Duodenal mucosa (tissue), 2 donors: ENCODE measurements around the gene PLCG2.

Experiments used
- H3K27ac ChIP-seq: one replicate; pipeline ENCODE4 v1.7.0; 2013; ENCODE audit warnings: low read depth, low read length
- H3K27me3 ChIP-seq, 2 donors: one replicate each; pipeline ENCODE4 v1.7.0; 2013; ENCODE audit warnings: low read length in 2 of 2, control low read depth in 1 of 2; ENCODE audit not compliant: insufficient read depth in 2 of 2, control insufficient read depth in 1 of 2
- H3K36me3 ChIP-seq, 2 donors: one replicate each; pipeline ENCODE4 v1.7.0; 2013; ENCODE audit warnings: low read length in 2 of 2, control low read depth in 1 of 2; ENCODE audit not compliant: insufficient read depth in 2 of 2, control insufficient read depth in 1 of 2
- H3K4me1 ChIP-seq, 2 donors: one replicate each; pipeline ENCODE4 v1.7.0; 2013; ENCODE audit warnings: low read length in 2 of 2, control low read depth in 1 of 2; ENCODE audit not compliant: insufficient read depth in 2 of 2, control insufficient read depth in 1 of 2
- H3K4me3 ChIP-seq, 2 donors: one replicate each; pipeline ENCODE4 v1.7.0; 2013; ENCODE audit warnings: low read length in 2 of 2, low read depth in 1 of 2
- H3K9ac ChIP-seq, 2 donors: one replicate each; pipeline ENCODE4 v1.7.0; 2013; ENCODE audit warnings: low read length in 2 of 2, low read depth in 1 of 2
- H3K9me3 ChIP-seq, 2 donors: one replicate each; pipeline ENCODE4 v1.7.0; 2013; ENCODE audit warnings: low read length in 2 of 2, control low read depth in 1 of 2; ENCODE audit not compliant: control insufficient read depth in 1 of 2

PLCG2 gene

GRCh38 chr16:81904320-81904719 is 125.2 kb downstream of the PLCG2 start:
- Histone ChIP-seq H3K27me3 (no peaks in the 10 kb centered on the region), H3K4me3 (no peak overlapping the region), H3K27ac (no peak overlapping the region), H3K9ac (no peak overlapping the region), H3K4me1 (no peaks in the 10 kb centered on the region), H3K9me3 (no peaks in the 10 kb centered on the region), H3K36me3 (peaks cover 27 to 66% of the 10 kb centered on the region in 2 donors)

DNA sequence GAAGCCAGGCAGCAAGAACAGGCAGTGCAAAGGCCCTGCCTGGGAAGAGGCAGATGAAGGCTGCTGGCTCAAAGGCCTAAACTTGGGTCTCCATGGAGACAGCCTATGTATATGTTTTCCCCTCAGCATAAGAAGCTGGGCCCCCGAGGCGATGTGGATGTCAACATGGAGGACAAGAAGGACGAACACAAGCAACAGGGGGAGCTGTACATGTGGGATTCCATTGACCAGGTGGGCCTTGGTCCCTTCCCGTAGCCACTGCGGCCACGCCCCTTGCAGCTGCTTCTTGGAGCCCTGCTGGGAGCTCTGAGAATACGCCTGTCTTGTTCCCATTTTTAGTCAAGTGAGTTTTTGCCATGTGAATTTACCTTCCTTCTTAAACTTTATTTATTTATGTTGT is 126.2 kb downstream of the PLCG2 start:
- H3K4me1 ChIP-seq = no peaks in the 10 kb centered on the region
- H3K9ac ChIP-seq = no peak overlapping the region
- H3K27me3 ChIP-seq = no peaks in the 10 kb centered on the region
- no peaks in the 10 kb centered on the region for H3K9me3 ChIP-seq
- no peak overlapping the region for H3K27ac ChIP-seq
- peaks cover 25 to 63% of the 10 kb centered on the region in 2 donors for H3K36me3 ChIP-seq
- no peak overlapping the region for H3K4me3 ChIP-seq

GRCh38 chr16:81907681-81908080 is 128.6 kb downstream of the PLCG2 start:
- Histone ChIP-seq H3K9ac (no peak overlapping the region), H3K36me3 (peaks cover 17 to 55% of the 10 kb centered on the region in 2 donors), H3K4me3 (no peak overlapping the region), H3K4me1 (no peaks in the 10 kb centered on the region), H3K9me3 (no peaks in the 10 kb centered on the region), H3K27ac (no peak overlapping the region), H3K27me3 (no peaks in the 10 kb centered on the region)

- Histone ChIP-seq H3K9ac (no peak overlapping the region), H3K27ac (no peak overlapping the region), H3K9me3 (no peaks in the 10 kb centered on the region), H3K4me3 (no peak overlapping the region), H3K27me3 (no peaks in the 10 kb centered on the region), H3K36me3 (peaks cover 14 to 55% of the 10 kb centered on the region in 2 donors), H3K4me1 (no peaks in the 10 kb centered on the region)
These were observed 129.6 kb downstream of the PLCG2 start for GRCh38 chr16:81908466-81909262.

DNA sequence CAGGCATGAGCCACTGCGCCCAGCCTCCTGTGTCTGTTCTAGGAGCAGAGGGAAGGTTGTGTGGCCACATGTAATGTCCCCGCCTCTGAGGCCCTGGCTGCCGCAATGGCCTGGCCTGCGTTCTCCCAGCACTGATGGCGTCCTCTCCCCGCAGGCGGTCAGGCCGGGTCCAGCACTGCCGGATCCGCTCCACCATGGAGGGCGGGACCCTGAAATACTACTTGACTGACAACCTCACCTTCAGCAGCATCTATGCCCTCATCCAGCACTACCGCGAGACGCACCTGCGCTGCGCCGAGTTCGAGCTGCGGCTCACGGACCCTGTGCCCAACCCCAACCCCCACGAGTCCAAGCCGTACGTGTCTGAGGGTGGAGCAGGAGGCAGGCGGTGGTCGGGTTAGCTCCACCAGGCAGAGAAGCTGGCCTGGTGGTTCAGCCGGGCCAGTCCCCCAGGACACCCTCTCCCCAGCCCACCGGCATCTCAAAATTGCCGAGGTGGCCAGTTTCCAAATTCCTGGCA is 131.3 kb downstream of the PLCG2 start:
- H3K27ac ChIP-seq = no peak overlapping the region
- H3K9ac ChIP-seq = no peak overlapping the region
- no peaks in the 10 kb centered on the region for H3K9me3 ChIP-seq
- H3K27me3 ChIP-seq = no peaks in the 10 kb centered on the region
- H3K36me3 ChIP-seq = peaks cover 25 to 56% of the 10 kb centered on the region in 2 donors
- H3K4me3 ChIP-seq = no peak overlapping the region
- no peaks in the 10 kb centered on the region for H3K4me1 ChIP-seq

GRCh38 chr16:81912395-81912794 is 133.3 kb downstream of the PLCG2 start:
- Histone ChIP-seq H3K4me3 (no peak overlapping the region), H3K27me3 (no peaks in the 10 kb centered on the region), H3K9ac (no peak overlapping the region), H3K27ac (no peak overlapping the region), H3K36me3 (peaks cover 26 to 48% of the 10 kb centered on the region in 2 donors), H3K4me1 (no peaks in the 10 kb centered on the region), H3K9me3 (no peaks in the 10 kb centered on the region)

DNA sequence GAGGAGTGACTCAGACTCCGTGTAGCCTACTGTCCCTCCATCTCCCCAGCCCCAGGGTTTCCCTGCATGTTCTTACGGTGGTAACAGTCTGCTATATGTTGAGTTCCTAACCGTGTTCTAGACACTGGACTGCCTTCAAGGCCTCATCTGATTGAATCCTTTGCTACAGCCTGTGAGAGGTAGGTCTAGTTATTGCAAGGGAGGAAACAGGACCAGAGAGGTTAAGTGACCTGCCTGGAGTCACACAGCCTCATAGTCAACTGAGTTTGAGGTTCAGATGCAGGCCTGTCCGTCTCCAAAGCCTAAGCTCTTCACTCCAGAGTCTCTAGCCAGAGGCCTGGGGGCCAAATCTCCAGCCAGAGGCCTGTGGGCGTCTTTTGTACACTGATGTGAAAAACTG is 134.1 kb downstream of the PLCG2 start:
- H3K27me3 ChIP-seq = no peaks in the 10 kb centered on the region

GRCh38 chr16:81917375-81917774 is 138.3 kb downstream of the PLCG2 start:
- H3K27me3 ChIP-seq = no peaks in the 10 kb centered on the region
- no peak overlapping the region for H3K4me3 ChIP-seq
- H3K9ac ChIP-seq = no peak overlapping the region
- H3K27ac ChIP-seq = no peak overlapping the region
- peaks cover 0 to 4% of the 10 kb centered on the region in 2 donors for H3K4me1 ChIP-seq
- peaks cover 42 to 59% of the 10 kb centered on the region in 2 donors for H3K36me3 ChIP-seq
- H3K9me3 ChIP-seq = no peaks in the 10 kb centered on the region

More for the DNA sequence above, 134.1 kb downstream of the PLCG2 start:
- Histone ChIP-seq H3K9ac (no peak overlapping the region), H3K4me3 (no peak overlapping the region), H3K36me3 (peaks cover 26 to 39% of the 10 kb centered on the region in 2 donors), H3K4me1 (no peaks in the 10 kb centered on the region), H3K27ac (no peak overlapping the region), H3K9me3 (no peaks in the 10 kb centered on the region)

GRCh38 chr16:81918927-81919326 is 139.8 kb downstream of the PLCG2 start:
- Histone ChIP-seq H3K27ac (no peak overlapping the region), H3K27me3 (no peaks in the 10 kb centered on the region), H3K4me1 (peaks cover 0 to 4% of the 10 kb centered on the region in 2 donors), H3K36me3 (peaks cover 37 to 59% of the 10 kb centered on the region in 2 donors), H3K9me3 (no peaks in the 10 kb centered on the region), H3K4me3 (no peak overlapping the region), H3K9ac (no peak overlapping the region)

DNA sequence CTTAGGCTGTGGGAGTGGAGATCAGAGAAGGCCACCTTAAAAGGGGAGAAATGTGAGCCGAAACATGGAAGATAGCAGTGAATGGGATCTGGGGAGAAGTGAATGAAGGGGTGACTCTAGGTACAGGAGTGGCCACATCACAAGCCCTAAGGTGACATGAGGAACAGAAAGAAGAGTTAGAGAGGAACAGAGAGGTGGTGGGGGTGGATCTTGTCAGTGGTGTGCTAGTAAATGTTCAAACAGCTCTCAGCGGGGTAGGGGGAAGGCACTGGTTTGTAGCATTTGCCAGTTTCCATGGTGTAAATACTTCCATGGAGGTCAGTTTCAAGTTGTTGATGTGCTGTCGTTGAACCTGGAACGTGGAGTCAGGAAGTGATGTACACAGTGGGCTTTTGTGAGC is 141.4 kb downstream of the PLCG2 start:
- Histone ChIP-seq H3K27ac (no peak overlapping the region), H3K36me3 (peaks cover 30 to 60% of the 10 kb centered on the region in 2 donors), H3K27me3 (no peaks in the 10 kb centered on the region), H3K4me1 (peaks cover 0 to 4% of the 10 kb centered on the region in 2 donors), H3K9ac (no peak overlapping the region), H3K9me3 (no peaks in the 10 kb centered on the region), H3K4me3 (no peak overlapping the region)
